AG08396 (cell line): ENCODE data around the gene MYOM1.
"Not testable (repeated sequence)": the region's sequence is repeated elsewhere in the genome, so short reads cannot be mapped to it uniquely, and the experiment has no call there.

Source experiments
- DNase-seq: peaks from one replicate; pipeline ENCODE4 v3.0.0; 2012; ENCODE audit warnings: low spot score, mixed read lengths

The MYOM1 gene

DNA sequence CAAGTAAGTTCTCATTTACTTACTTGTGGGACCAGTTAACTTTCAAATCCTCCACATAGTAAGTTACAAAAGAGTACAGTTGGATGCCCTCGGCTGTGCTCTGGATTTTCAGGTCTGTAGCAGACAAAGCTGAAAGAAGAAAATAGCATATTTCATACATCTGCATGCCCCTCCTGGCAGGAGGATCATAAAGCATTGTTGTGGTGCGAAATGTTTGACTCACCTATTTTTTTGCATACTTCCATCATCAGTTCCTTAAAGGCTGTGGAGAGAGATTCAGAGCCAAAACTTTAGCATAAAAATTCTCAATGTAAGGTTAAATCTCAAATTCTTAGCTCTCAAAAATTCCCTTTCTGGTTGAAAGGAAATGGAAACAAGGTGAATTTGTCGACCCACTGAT is 136.0 kb downstream of the MYOM1 start:
- no peak for DNase-seq

DNA sequence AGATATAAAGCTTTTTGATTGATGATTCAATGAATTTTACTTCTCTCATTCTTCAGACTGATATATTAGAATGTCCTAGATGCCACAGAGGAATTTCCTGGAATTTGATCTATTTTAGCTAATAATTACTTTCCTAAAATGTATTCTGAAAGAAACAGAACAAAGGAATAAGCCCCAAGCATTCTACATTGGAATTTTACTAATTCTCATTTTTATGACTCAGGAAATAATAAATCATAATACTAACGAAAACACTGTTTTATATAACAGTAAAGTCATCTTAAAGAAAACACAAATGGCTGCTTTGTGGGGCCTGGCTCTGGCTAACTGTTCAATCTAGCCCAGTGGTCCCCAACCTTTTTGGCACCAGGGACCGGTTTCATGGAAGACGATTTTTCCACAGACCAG is 138.2 kb downstream of the MYOM1 start:
- DNase-seq: no peak

DNA sequence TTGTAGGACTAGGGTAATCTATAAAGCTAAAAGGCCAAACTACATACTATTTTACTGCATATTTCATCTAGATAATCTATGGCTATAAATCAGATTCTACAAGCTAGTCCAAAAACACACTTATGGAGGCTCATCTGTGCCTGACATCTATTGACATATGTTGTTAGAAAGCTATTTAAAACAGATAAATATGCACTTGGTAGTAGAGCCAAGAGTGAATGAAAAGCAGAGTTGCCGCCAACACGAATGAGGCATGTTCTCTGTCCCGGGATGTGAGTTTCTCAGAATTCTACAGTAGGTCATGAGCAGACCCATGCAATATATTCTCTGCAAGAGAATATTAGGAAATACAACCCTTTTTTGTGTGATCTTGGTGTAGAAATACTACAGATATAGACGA is 140.1 kb downstream of the MYOM1 start:
- DNase-seq: no peak

DNA sequence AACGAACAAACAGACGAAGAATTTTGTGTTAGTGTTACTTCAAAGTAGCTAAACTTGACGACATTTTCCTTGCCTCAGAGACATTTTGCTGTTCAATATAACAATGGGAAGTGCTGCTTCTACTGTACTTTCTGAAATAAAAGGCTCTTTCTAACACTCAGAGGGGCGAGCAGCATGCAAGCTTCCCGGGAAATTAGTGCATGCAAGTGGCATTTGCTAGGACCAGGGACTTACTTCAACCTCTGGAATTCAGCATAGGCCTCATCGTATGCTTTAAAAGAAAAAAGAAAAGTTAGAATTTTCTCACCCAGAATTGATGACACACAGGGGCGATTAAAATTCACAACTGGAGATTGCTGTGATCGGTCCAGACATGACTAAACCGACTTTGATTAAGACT is 144.3 kb downstream of the MYOM1 start:
- DNase-seq: no peak

DNA sequence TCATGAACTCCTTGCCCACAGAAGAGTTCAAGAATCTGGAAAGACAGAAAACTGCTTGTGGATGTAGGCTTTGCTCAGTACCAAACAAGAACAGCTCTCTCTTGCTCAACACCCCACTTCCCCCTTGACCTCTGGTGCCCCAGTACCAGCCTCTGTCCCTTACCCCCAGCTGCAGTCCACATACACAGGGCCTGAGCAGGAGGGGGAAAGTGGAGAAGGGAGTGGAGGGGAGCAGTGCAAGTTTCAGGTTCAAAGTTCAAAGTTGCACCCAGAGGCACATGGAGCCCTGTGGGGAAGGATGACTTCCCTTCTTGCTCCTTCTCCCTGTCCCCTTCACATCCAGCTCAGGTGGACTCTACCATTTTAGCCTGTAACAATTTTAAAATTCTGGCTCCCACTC is 145.7 kb downstream of the MYOM1 start:
- no peak for DNase-seq

DNA sequence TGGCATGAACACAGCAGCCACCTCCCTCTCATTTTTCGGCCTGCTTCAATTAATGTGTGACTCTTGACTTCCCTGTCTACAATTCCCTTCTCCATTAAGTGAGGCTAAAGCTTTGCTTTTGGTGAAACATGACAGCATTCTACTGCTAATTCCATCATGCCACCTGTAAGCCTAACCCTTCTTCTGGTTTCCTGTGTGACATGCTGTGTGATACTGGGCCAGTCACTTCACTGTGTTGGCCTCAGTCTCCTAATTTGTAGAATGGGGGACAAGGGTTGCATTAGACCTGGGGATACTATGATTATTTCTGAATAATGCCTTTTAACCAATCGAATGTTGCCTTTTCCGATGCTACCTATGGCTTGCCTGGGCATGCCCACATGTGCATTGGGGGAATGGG is 146.4 kb downstream of the MYOM1 start:
- DNase-seq: not testable (repeated sequence)

DNA sequence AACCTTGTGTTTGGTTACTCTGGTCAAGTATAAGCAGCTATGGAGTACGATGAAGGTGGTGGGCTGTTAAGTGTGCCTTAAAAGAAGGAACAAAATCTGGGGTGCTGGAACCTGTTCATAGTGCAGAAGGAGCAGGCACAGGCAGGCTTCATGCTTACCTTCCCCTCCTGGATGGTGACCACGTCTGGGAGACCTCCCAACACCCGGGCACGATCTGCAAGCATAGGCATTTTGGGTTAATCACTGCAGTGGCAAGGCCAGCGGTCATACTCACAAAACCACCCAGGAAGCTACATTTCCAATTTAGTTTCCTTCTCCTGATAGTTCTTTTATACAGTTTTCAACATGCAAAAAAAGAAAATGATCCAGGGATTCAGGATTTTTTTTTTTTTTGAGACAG is 148.1 kb downstream of the MYOM1 start:
- no peak for DNase-seq

DNA sequence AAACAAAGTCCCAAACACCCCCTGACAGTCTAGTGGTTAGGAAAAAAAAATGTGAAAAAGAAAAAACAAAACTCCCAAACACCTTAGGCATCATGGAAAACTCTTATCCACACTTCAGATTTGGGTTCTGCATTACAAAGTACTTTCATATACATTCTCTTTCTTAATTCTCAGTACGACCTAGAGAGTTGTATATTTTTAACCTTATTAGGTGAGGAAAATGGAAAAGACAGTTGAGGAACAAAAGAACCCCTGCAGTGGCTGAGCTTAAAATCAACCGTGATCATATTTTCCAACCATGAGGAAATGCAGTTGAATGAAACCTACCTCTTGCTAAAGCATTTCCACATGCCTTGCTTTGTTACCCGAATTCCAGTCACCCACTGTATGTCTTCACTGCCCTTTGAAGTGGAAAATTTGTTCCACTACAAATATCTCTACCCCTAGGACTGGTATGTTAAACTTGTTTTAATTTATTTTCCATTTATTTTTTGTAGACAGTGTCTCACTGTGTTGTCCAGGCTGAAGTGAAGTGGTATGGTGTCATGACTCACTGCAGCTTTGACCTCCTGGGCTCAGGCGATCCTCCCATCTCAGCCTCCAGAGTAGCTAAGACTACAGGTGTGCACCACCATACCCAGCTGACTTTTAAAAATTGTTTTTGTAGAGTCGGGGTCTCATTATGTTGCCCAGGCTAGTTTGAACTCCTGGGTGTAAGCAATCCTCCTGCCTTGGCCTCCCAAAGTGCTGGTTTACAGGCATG is 149.9 kb downstream of the MYOM1 start:
- no peak for DNase-seq

DNA sequence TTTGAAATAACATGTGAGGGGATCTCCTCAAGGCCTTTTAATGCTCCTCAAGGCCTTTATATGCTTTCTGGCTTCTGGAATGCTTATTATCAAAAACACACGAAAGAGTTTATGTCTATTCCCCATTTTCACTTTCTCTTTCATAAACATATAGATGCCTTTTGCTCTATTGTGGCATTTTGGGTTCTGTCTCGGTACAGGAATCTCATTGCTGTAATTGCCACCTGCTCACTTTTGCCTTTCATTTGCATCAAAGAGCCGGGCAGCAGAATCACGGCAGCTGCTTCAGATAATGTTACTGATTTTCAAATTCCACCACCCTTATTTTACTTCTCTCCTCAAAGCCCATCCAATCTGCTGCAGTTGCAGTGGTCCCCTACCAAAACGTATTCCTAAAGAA is 152.0 kb downstream of the MYOM1 start:
- DNase-seq: no peak

DNA sequence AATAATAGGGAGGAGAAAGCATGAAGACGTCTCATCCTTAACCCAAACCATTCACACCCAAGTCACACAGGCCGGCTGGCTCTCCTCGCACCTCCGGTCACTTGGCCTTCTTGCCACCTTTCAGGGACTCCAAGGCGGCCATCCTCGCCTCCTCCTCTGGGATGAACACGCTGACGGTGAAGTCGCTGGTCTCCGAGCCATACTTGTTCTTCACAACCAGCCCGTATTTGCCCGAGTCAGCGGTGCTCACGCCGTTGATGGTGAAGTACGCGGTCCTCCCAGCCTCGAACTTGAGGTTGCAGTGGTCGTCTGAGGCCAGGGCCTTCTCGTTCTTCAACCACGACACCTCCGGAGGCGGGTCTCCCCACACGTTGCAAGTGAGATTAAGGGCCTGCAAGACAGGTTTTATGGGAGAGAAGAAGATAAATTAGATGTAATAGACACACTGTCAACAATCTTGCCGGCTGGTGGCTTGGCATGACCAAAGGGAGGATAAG is 152.6 kb downstream of the MYOM1 start:
- DNase-seq: no peak

DNA sequence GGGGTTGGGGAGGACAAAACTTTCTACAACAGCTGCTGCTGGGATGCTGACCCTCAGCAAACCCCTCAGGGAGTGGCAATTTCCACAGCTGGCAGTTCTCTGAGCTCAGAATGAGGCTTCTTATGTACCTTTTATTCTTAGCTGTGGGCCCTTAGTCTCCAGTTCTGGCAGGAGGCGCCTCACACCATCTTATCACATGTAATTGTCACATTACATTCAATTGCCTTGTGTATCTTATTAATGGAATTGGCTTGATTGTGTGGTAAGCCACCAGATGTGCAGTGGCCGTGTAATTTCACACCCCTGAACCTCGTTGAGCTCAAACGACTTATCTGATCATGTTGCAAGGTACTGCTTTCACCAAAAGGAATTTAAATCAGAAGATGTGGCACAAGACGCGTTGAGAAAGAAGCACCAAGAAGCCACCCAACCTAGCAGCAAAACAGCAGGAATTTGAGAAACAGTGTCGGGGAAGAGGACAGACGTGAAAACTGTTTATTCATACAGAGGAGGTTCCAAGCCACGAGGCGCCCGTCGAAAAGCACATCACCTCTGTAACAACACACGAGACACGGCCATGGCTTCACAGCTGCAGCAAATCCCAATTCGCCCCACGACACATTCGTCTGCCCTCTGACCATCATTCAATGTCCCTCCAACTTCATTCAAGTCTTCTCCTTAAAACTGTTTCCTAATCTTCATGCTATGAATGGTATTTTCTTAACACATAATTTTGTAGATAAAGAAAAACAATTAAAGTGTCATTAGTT is 153.2 kb downstream of the MYOM1 start:
- no peak for DNase-seq

DNA sequence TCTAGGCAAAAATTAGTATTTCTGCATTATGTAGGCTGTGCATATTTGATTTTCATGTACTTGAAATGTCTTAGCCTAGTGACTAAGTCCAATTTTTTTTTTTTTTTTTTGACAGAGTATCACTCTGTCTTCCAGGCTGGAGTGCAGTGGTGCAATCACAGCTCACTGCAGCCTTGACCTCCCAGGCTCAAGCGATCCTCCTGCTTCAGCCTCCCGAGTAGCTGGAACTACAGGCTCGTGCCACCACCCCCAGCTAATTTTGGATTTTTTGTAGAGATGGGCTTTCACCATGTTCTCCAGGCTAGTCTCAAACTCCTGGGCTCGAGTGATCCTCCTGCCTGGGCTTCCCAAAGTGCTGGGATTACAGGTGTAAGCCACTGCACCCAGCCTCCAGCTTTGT is 156.0 kb downstream of the MYOM1 start:
- not testable (repeated sequence) for DNase-seq

DNA sequence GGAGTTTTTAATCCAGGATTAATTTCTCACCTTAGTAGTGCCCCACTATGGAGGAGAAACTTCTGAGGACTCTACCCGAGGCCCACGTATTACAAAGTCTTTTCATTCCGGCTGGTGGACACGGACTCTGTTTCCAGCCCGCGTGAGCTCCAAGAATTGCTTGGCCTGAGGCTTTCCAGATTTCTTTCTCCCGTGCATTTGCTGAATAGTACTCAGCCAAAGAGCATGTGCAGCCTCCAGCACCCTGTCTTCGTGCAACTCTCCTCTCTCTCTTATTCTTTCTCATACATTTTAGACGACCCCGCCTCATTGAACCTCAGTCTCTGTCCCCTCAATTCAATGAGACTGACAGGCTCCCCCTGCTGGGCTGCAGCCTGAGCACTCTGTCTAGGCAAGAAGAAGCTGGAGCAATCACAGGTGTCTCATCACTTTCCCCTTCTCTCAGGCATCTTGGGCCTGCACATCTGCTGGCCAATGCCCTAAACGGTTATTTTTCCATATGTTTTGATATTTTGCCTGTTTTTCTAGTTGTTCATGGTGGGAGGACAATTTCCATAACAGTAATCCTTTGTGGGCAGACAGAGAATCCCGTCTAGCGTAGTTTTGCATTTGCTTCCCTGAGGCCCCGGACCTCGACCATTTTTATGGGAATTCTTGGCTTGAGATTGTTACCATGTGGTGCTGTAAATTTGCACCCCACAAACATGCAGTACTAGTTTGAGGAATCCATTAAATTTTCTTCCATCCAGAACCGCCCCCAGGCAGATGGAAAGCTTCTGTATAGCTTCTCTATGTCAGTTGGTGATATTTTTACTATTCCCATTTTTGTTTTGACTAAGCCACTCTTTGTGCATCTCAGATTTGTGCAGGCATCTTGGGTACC is 156.7 kb downstream of the MYOM1 start:
- peak; percentile 31 for DNase-seq

DNA sequence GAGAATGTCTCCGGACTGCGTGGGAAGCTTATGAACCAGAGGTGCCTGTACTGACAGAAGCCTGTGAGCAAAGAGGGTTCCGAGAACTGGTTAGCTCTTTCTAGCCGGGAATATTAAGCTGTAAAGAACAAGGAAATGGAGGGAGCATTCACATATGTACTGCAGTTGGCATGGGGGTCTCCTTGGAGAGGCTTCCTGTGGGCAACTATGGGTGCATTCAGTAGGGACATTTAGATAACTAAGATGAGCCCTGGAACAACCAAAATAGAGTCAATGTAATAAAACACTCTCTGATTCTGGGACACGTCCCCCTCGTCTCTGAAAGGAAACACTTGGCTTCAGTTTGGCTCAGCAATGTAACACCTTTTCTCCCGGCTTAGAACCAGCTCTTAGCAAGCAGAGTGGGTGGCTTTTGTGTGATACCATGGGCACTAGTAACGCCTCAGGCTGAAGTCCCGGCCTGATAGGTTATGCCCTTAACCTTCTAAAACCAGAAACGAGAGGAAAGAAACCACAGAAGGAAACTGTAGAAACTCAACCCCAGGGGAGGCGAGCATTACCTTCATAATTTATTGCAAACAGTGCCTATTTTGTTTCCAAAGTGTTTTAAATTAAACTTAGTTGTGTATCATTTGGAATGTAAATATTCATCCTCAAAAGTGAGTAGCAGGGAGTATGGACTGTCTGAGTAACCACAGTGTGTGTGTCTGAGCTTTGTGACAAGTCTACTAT is 158.0 kb downstream of the MYOM1 start:
- no peak for DNase-seq

DNA sequence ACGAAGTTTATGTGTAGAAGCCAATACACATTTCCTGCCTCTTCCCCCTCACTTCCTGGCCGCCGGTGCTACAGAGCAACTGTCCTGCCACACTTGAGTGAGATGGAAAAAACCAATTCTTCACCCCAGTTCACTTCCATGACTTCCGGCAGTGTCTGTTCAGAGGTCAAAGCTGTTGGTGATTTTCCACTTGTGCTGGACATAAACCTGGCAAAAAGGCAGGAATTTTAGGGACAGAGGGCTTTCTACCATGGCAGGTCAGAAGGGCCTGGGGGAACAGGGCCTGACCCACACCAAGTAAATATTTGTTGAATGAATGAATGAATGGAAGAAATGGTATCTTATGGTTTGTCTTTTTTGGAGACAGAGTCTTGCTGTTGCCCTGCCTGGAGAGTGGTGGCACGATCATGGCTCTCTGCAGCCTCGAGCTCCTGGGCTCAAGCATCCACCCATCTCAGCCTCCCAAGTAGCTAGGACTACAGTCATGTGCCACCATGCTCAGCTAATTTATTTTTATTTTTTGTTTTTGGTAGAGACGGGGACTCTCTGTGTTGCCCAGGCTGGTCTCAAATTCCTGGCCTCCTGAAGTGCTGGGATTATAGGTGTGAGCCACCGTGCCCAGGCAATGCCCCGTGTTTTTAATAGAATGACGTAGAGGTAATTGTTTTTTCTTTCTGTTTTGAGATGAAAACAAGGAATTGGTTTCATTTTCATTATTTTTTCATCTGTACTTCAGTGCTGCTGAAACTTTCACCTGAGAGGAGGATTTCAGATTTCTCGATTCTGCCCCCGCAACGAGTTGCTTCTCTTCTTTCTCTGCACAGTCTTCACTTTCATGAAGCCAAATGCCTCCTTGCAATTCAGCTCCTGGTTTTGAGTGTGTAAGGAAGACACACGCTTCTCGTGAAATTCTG is 158.8 kb downstream of the MYOM1 start:
- no peak for DNase-seq

DNA sequence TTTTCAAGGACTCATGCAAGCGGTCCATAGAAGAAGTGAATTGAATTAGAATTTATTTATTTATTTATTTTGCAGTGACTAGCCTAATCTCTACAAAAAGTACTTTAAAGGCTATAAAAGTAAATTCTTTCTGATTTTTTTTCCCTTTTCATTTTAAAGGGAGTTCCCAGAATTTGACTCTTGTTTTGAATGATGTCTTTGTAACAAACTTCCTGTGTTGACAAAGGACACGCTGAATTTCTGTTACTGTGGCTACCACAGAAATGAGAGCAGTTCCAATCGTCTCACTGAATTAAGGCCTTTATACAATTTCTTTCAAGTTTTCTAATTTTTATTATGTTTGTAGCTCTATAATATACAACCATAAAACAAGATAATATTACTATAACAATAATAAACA is 160.5 kb downstream of the MYOM1 start:
- DNase-seq: no peak

DNA sequence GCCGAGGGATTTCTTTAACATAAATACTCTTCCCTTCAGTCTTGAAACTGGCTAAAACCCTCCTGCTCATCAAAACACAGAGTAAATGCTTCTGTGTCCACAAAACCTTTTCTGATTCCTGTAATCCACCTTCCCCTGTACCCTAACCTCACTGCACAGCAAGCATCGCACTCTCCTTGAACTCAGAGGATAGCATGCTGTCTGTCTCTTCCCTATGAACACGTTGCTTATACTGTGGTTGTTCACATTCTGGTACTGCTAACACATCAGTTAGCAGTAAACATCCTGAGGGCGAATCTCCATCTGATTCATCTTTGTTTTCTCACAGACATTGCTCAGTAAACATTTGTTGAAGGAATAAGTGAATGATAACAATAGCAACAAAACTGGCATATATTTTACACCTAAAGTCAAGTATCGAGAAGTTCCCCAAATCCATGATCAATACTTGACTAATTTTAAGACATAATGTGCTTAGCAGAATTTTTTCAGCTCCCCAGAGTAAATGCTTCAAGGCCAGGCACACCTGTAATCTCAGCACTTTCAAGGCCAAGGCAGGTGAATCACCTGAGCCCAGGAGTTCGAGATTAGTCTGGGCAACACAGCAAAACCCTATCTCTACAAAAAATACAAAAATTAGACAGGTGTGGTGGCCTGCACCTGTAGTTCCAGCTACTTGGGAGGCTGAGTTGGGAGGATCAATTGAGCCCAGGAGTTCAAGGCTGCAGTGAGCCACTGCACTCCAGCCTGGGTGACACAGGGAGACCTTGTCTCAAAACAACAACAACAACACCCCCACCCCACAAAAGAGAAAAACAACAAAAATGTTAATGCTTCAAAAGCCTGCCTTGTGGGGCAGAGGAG is 161.2 kb downstream of the MYOM1 start:
- no peak for DNase-seq

DNA sequence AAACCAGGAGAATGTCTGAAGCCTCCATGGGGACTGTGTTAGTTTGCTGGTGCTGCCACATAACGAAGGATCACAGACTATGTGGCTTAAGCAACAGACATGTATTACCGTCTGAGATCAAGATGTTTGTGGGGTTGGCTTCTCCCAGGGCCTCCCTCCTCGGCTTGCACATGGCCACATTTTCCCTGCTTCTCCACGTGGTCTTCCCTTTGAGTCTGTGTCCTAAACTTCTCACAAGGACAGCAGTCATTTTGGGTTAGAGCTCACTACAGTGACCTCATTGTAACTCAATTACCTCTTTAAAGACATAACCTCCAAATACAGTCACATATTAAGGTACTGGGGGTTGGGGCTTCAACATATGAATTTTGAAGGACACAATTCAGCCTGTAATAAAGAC is 162.2 kb downstream of the MYOM1 start:
- no peak for DNase-seq

DNA sequence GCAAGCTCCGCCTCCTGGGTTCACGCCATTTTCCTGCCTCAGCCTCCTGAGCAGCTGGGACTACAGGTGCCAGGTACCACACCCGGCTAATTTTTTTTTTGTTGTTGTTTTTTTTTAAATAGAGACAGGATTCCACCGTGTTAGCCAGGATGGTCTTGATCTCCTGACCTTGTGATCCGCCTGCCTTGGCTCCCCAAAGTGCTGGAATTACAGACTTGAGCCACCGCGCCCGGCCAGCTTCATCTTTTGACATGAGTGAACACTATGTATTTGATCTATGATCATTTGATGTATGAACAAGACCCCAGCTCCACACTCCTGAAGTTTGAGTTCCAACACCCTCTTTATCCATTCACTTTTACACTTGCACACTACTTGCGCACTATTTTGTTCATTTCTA is 163.5 kb downstream of the MYOM1 start:
- DNase-seq: no peak

DNA sequence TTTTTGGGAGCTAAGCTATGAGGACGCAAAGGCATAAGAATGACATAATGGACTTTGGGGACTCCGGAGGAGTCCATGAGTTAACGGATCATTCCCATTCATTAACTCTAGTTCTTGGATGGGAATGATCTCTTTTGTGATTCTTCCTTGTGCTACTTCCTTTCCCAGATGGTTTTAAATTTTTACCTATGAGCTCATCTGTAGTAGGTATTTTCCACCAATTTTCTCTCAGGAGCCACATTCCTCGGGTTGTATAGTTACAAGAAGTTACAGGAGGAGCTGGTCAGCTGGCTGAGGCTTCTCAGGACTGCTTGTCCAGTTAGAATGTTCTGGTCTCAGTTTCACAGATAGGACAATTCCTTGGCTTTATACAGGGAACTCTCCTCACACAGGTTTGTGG is 164.0 kb downstream of the MYOM1 start:
- no peak for DNase-seq
